GM13977 (cell line): Measurements from ENCODE around the gene AFAP1.

Source experiments
- DNase-seq: peaks from one replicate; pipeline ENCODE4 v3.0.0; 2012; ENCODE audit warnings: low spot score
- CTCF ChIP-seq: IDR thresholded peaks from 2 replicates; pipeline ENCODE4 v1.5.1; 2012; ENCODE audit warnings: mild to moderate bottlenecking, control low read depth; ENCODE audit not compliant: insufficient read depth; ENCODE audit errors: extremely low read depth, missing control alignments
- in situ Hi-C: fragments of 300-500 bp; cut with MboI; formaldehyde crosslinking; loops from one replicate; pipeline ENCODE4 v1.12.0; 2022; ENCODE audit warnings: low sequenced_read_pairs, low pct_unique_long_range_greater_than_20kb, mixed read lengths, inconsistent platforms; ENCODE audit not compliant: unreplicated experiment

The AFAP1 gene

GRCh38 chr4:7783541-7783940, 156.1 kb downstream of the AFAP1 start:
- DNase-seq: no peak
- TF ChIP-seq CTCF: no peak
- in situ Hi-C loops: no loop called here

GRCh38 chr4:7782783-7783182, 156.9 kb downstream of the AFAP1 start:
- TF ChIP-seq CTCF: no peak
- peak; percentile 78 for DNase-seq
- in situ Hi-C loops: no loop called here

GRCh38 chr4:7781993-7782392, 157.7 kb downstream of the AFAP1 start:
- in situ Hi-C loops: no loop called here
- no peak for TF ChIP-seq CTCF
- DNase-seq: no peak

GRCh38 chr4:7781366-7781765, 158.3 kb downstream of the AFAP1 start:
- in situ Hi-C loops: no loop called here
- TF ChIP-seq CTCF: no peak
- no peak for DNase-seq

GRCh38 chr4:7780751-7781348, 158.8 kb downstream of the AFAP1 start:
- in situ Hi-C loops: no loop called here
- no peak for TF ChIP-seq CTCF
- no peak for DNase-seq

GRCh38 chr4:7779432-7779768, 160.3 kb downstream of the AFAP1 start:
- TF ChIP-seq CTCF: no peak
- no peak for DNase-seq
- in situ Hi-C loops: no loop called here
